Measurements from ENCODE around the gene AP1M1.

The AP1M1 gene

DNA sequence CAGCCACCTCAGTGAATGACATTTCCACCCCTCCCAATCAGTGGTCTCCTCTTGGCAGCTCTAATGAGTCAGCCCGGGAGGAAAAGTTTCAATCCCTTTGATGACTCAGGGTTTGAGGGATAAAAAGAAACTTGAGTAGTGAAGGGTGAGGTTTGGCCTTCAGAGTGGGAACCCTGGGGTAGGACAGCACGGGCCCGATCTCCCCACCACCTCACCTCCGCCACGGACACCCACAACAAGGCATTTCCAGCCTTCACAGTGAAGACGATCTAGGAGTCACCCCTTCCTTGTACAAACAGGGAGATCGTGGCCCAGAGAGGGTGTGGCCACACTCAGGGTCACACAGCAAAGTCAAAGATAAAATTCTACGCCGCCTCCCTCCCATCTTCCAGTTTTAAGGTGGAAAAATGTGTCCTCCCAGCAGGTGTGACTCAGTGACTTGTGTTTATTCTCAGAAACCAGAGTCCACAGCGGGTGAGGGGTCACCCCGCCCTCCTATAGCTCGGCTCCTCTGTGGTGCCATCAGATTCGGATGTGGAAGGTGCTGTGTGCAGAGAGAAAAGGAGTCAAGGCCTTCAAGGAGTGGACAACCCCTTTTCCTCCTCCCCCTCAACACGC, 36.7 kb upstream of the AP1M1 start:
- peak; percentile 71 for ATAC-seq

DNA sequence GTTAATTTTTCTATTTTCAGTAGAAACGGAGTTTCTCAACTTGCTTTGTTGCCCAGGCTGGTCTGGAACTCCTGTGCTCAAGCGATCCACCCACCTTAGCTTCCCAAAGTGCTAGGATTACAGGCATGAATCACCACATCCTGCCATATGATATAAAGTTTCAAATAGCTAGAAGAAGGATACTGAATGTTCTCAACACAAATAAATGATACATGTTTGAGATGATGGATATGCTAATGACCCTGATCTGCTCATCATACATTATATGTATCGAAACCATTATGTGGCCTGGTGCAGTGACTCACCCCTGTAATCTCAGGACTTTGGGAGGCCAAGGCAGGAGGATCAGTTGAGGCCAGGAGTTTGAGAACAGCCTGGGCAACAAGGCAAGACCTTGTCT, 35.9 kb upstream of the AP1M1 start:
- ATAC-seq, result peak; percentile 83
- no peak for TF ChIP-seq ESRRG (CRISPR knock-in tag; IDR thresholded peaks at IDR 0.05)
- TF ChIP-seq OSR1 (CRISPR knock-in tag; IDR thresholded peaks at IDR 0.05), result no peak
- TF ChIP-seq ZFP3 (CRISPR knock-in tag; IDR thresholded peaks at IDR 0.05), result no peak
- TF ChIP-seq ZC3H10 (CRISPR knock-in tag; IDR thresholded peaks at IDR 0.05), result no peak
- TF ChIP-seq POU6F1 (CRISPR knock-in tag; IDR thresholded peaks at IDR 0.05; ENCODE audit: borderline replicate concordance, low read depth), result no peak
- no peak for TF ChIP-seq CSDC2 (CRISPR knock-in tag; IDR thresholded peaks at IDR 0.05)
- TF ChIP-seq ZFP30 (CRISPR knock-in tag; IDR thresholded peaks at IDR 0.05), result no peak
- TF ChIP-seq ZNF8 (CRISPR knock-in tag; IDR thresholded peaks at IDR 0.05), result no peak

More for the DNA sequence above, 36.7 kb upstream of the AP1M1 start:
- no peak for TF ChIP-seq SNAI2 (CRISPR knock-in tag; IDR thresholded peaks at IDR 0.05)
- TF ChIP-seq PATZ1 (CRISPR knock-in tag; IDR thresholded peaks at IDR 0.05; ENCODE audit: borderline replicate concordance), result no peak
- TF ChIP-seq ARNTL (CRISPR knock-in tag; IDR thresholded peaks at IDR 0.05; ENCODE audit: borderline replicate concordance, low read depth), result no peak
- no peak for TF ChIP-seq TCF4 (CRISPR knock-in tag; IDR thresholded peaks at IDR 0.05; ENCODE audit: borderline replicate concordance)

- TF ChIP-seq, protein P1, sequence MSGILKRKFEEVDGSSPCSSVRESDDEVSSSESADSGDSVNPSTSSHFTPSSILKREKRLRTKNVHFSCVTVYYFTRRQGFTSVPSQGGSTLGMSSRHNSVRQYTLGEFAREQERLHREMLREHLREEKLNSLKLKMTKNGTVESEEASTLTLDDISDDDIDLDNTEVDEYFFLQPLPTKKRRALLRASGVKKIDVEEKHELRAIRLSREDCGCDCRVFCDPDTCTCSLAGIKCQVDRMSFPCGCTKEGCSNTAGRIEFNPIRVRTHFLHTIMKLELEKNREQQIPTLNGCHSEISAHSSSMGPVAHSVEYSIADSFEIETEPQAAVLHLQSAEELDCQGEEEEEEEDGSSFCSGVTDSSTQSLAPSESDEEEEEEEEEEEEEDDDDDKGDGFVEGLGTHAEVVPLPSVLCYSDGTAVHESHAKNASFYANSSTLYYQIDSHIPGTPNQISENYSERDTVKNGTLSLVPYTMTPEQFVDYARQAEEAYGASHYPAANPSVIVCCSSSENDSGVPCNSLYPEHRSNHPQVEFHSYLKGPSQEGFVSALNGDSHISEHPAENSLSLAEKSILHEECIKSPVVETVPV (CRISPR knock-in tag; IDR thresholded peaks at IDR 0.05), result no peak
- no peak for TF ChIP-seq PATZ1 (CRISPR knock-in tag; IDR thresholded peaks at IDR 0.05; ENCODE audit: borderline replicate concordance)
- ATAC-seq, result no peak
Observed at GRCh38 chr19:16164222-16164890, 33.4 kb upstream of the AP1M1 start.

GRCh38 chr19:16166417-16166816, 31.3 kb upstream of the AP1M1 start:
- ATAC-seq, result no peak
- no peak for TF ChIP-seq ZC3H10 (CRISPR knock-in tag; IDR thresholded peaks at IDR 0.05)
- TF ChIP-seq ZNF565 (CRISPR knock-in tag; conservative IDR thresholded peaks at IDR 0.05; ENCODE audit: low read depth), result no peak
- TF ChIP-seq, protein P2, sequence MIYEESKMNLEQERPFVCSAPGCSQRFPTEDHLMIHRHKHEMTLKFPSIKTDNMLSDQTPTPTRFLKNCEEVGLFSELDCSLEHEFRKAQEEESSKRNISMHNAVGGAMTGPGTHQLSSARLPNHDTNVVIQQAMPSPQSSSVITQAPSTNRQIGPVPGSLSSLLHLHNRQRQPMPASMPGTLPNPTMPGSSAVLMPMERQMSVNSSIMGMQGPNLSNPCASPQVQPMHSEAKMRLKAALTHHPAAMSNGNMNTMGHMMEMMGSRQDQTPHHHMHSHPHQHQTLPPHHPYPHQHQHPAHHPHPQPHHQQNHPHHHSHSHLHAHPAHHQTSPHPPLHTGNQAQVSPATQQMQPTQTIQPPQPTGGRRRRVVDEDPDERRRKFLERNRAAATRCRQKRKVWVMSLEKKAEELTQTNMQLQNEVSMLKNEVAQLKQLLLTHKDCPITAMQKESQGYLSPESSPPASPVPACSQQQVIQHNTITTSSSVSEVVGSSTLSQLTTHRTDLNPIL (CRISPR knock-in tag; IDR thresholded peaks at IDR 0.05; ENCODE audit: low read depth), result no peak
- TF ChIP-seq CSDC2 (CRISPR knock-in tag; IDR thresholded peaks at IDR 0.05), result no peak
- no peak for TF ChIP-seq ZNF8 (CRISPR knock-in tag; IDR thresholded peaks at IDR 0.05)
- TF ChIP-seq POU6F1 (CRISPR knock-in tag; IDR thresholded peaks at IDR 0.05; ENCODE audit: borderline replicate concordance, low read depth), result no peak
- no peak for TF ChIP-seq ZNF70 (CRISPR knock-in tag; IDR thresholded peaks at IDR 0.05)
- TF ChIP-seq ISL1 (CRISPR knock-in tag; IDR thresholded peaks at IDR 0.05), result no peak
- no peak for TF ChIP-seq ZFP30 (CRISPR knock-in tag; IDR thresholded peaks at IDR 0.05)
- TF ChIP-seq ZFP3 (CRISPR knock-in tag; IDR thresholded peaks at IDR 0.05), result no peak
- no peak for TF ChIP-seq TCF4 (CRISPR knock-in tag; IDR thresholded peaks at IDR 0.05; ENCODE audit: borderline replicate concordance)
- TF ChIP-seq, protein P3, sequence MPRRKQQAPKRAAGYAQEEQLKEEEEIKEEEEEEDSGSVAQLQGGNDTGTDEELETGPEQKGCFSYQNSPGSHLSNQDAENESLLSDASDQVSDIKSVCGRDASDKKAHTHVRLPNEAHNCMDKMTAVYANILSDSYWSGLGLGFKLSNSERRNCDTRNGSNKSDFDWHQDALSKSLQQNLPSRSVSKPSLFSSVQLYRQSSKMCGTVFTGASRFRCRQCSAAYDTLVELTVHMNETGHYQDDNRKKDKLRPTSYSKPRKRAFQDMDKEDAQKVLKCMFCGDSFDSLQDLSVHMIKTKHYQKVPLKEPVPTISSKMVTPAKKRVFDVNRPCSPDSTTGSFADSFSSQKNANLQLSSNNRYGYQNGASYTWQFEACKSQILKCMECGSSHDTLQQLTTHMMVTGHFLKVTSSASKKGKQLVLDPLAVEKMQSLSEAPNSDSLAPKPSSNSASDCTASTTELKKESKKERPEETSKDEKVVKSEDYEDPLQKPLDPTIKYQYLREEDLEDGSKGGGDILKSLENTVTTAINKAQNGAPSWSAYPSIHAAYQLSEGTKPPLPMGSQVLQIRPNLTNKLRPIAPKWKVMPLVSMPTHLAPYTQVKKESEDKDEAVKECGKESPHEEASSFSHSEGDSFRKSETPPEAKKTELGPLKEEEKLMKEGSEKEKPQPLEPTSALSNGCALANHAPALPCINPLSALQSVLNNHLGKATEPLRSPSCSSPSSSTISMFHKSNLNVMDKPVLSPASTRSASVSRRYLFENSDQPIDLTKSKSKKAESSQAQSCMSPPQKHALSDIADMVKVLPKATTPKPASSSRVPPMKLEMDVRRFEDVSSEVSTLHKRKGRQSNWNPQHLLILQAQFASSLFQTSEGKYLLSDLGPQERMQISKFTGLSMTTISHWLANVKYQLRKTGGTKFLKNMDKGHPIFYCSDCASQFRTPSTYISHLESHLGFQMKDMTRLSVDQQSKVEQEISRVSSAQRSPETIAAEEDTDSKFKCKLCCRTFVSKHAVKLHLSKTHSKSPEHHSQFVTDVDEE (CRISPR knock-in tag; IDR thresholded peaks at IDR 0.05), result no peak
- TF ChIP-seq RARB (CRISPR knock-in tag; IDR thresholded peaks at IDR 0.05), result no peak
